ENCODE data around the gene ROR1.

Gene ROR1

DNA sequence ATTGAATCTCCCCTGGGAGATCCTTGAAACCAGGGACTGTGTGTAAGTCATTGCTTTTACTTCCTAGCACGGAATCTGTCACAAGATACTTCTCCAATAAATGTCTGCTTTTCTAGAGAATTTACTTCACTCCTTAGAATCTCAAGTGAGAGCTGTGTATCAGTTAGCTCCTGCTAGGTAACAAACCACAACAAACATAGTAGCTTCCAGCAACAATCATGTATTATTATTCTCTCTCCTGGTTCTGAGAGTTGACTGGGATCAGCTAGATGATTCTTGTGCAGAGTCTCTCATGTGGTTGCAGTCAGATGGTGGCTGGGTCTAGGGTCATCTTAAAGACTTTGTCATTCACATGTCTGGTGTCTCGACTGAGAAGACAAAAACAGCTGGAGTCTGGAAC is 262.7 kb downstream of the ROR1 start:
- no peak overlapping the region for H3K4me2 ChIP-seq (ENCODE audit: low read depth, low read length)
- H3F3A ChIP-seq (ENCODE audit: insufficient read depth, low read length): no peaks in the 10 kb centered on the region
- H3K36me3 ChIP-seq (replicated peaks; ENCODE audit: insufficient read depth, low read length): no peaks in the 10 kb centered on the region
- H3K27me3 ChIP-seq (replicated peaks; ENCODE audit: insufficient read depth, low read length): no peaks in the 10 kb centered on the region
- no peaks in the 10 kb centered on the region for H3K9me2 ChIP-seq (replicated peaks; ENCODE audit: insufficient read depth, low read length)
- TF ChIP-seq EZH2phosphoT487 (IDR thresholded peaks at IDR 0.05; ENCODE audit: low read length) (no peak), EZH2 (optimal IDR thresholded peaks at IDR 0.05; ENCODE audit: low read depth, low read length) (no peak)
- TF ChIP-seq, protein P1, sequence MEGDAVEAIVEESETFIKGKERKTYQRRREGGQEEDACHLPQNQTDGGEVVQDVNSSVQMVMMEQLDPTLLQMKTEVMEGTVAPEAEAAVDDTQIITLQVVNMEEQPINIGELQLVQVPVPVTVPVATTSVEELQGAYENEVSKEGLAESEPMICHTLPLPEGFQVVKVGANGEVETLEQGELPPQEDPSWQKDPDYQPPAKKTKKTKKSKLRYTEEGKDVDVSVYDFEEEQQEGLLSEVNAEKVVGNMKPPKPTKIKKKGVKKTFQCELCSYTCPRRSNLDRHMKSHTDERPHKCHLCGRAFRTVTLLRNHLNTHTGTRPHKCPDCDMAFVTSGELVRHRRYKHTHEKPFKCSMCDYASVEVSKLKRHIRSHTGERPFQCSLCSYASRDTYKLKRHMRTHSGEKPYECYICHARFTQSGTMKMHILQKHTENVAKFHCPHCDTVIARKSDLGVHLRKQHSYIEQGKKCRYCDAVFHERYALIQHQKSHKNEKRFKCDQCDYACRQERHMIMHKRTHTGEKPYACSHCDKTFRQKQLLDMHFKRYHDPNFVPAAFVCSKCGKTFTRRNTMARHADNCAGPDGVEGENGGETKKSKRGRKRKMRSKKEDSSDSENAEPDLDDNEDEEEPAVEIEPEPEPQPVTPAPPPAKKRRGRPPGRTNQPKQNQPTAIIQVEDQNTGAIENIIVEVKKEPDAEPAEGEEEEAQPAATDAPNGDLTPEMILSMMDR (IDR thresholded peaks at IDR 0.05; ENCODE audit: low read length): no peak
- no peak for DNase-seq
- no peak overlapping the region for H3K4me3 ChIP-seq (ENCODE audit: low read length)
- H3K4me1 ChIP-seq (ENCODE audit: low read length): no peaks in the 10 kb centered on the region
- H4K20me1 ChIP-seq (ENCODE audit: insufficient read depth, low read length): no peaks in the 10 kb centered on the region
- no peaks in the 10 kb centered on the region for H3K79me2 ChIP-seq (ENCODE audit: low read length)
- no peaks in the 10 kb centered on the region for H3K9me3 ChIP-seq (replicated peaks; ENCODE audit: insufficient read depth, low read length)
- no peak overlapping the region for H2AFZ ChIP-seq (ENCODE audit: low read length)
- no peak overlapping the region for H3K27ac ChIP-seq (ENCODE audit: low read length)
- no peak overlapping the region for H3K9ac ChIP-seq (ENCODE audit: low read length)

DNA sequence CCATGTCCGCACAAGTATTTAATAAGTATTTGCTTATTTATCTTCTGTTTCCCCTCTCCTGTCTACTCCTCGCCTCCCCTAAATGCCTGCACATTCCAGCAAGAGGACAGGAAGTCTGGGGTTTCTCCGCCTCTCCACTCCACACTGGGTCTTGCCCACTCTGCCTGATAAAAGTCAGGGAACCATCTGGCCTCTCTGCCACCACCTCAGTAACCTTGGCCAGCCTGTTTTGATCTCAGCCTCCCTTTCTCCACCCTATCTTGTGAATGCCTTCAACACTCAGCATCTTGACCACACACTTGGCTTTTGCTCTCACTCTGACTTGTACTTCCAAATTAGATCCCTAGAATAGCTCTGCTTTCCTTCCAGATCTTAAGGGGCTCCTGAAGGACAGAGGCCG is 264.3 kb downstream of the ROR1 start:
- Histone ChIP-seq H3K27me3 (replicated peaks; ENCODE audit: insufficient read depth, low read length) (no peaks in the 10 kb centered on the region), H3F3A (ENCODE audit: insufficient read depth, low read length) (no peaks in the 10 kb centered on the region), H4K20me1 (ENCODE audit: insufficient read depth, low read length) (no peaks in the 10 kb centered on the region), H2AFZ (ENCODE audit: low read length) (no peak overlapping the region), H3K9me2 (replicated peaks; ENCODE audit: insufficient read depth, low read length) (no peaks in the 10 kb centered on the region), H3K9me3 (replicated peaks; ENCODE audit: insufficient read depth, low read length) (no peaks in the 10 kb centered on the region), H3K79me2 (ENCODE audit: low read length) (no peaks in the 10 kb centered on the region), H3K36me3 (replicated peaks; ENCODE audit: insufficient read depth, low read length) (no peaks in the 10 kb centered on the region), H3K4me3 (ENCODE audit: low read length) (no peak overlapping the region), H3K27ac (ENCODE audit: low read length) (no peak overlapping the region), H3K4me2 (ENCODE audit: low read depth, low read length) (no peak overlapping the region), H3K9ac (ENCODE audit: low read length) (no peak overlapping the region), H3K4me1 (ENCODE audit: low read length) (no peaks in the 10 kb centered on the region)
- TF ChIP-seq EZH2 (optimal IDR thresholded peaks at IDR 0.05; ENCODE audit: low read depth, low read length): no peak
- TF ChIP-seq, protein P1 (IDR thresholded peaks at IDR 0.05; ENCODE audit: low read length): no peak
- no peak for TF ChIP-seq EZH2phosphoT487 (IDR thresholded peaks at IDR 0.05; ENCODE audit: low read length)
- no peak for DNase-seq

DNA sequence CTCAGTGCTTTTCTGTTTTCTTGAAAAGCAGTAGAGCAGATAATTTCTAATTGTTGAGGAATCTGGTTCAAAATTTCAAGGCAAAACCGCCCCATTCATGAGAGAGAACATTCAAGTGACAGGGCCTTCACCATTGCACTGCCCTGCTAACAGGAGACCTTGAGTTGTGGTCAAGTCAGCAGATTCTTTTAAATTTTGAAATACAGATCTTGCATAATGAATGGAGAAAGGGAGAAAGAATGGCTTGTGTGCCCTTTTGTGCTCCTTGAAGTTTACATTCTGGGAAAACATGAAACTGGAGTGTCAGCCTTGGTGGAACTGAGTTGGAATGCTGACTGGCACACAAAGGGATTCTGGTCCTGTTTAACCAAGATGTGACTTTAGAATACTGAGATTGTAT is 265.1 kb downstream of the ROR1 start:
- H3F3A ChIP-seq (ENCODE audit: insufficient read depth, low read length): no peaks in the 10 kb centered on the region
- no peaks in the 10 kb centered on the region for H4K20me1 ChIP-seq (ENCODE audit: insufficient read depth, low read length)
- TF ChIP-seq EZH2 (optimal IDR thresholded peaks at IDR 0.05; ENCODE audit: low read depth, low read length) (no peak), EZH2phosphoT487 (IDR thresholded peaks at IDR 0.05; ENCODE audit: low read length) (no peak)
- TF ChIP-seq, protein P1 (IDR thresholded peaks at IDR 0.05; ENCODE audit: low read length): no peak
- H3K9me2 ChIP-seq (replicated peaks; ENCODE audit: insufficient read depth, low read length): no peaks in the 10 kb centered on the region
- no peak overlapping the region for H3K9ac ChIP-seq (ENCODE audit: low read length)
- H3K36me3 ChIP-seq (replicated peaks; ENCODE audit: insufficient read depth, low read length): no peaks in the 10 kb centered on the region
- H3K27ac ChIP-seq (ENCODE audit: low read length): no peak overlapping the region
- no peaks in the 10 kb centered on the region for H3K4me1 ChIP-seq (ENCODE audit: low read length)
- H3K27me3 ChIP-seq (replicated peaks; ENCODE audit: insufficient read depth, low read length): no peaks in the 10 kb centered on the region
- H3K4me3 ChIP-seq (ENCODE audit: low read length): no peak overlapping the region
- no peak overlapping the region for H3K4me2 ChIP-seq (ENCODE audit: low read depth, low read length)
- H2AFZ ChIP-seq (ENCODE audit: low read length): no peak overlapping the region
- H3K79me2 ChIP-seq (ENCODE audit: low read length): no peaks in the 10 kb centered on the region
- no peak for DNase-seq
- no peaks in the 10 kb centered on the region for H3K9me3 ChIP-seq (replicated peaks; ENCODE audit: insufficient read depth, low read length)
